ENCODE measurements around the gene CLSTN1. TPM values are rescaled to one million over a fixed set of nuclear protein-coding genes. Genes with fewer than 3 reads are reported as not detected.
"Not testable (repeated sequence)": the region's sequence is repeated elsewhere in the genome, so short reads cannot be mapped to it uniquely, and the experiment has no call there.

CLSTN1 gene
- total RNA-seq, 1 experiment from 2014 or later = 99.3 TPM

GRCh38 chr1:9753121-9753531 is 70.6 kb downstream of the CLSTN1 start:
- no TSS peak for BruUV-seq (replicated peaks)
- Mint-ChIP-seq H3K4me1 (ENCODE audit: low read depth, unreplicated experiment) (no peaks in the 10 kb centered on the region), H3K9me3 (ENCODE audit: low read depth, unreplicated experiment) (no peaks in the 10 kb centered on the region), H3K27ac (ENCODE audit: unreplicated experiment) (no peak overlapping the region), H3K36me3 (ENCODE audit: insufficient read depth, unreplicated experiment) (no peaks in the 10 kb centered on the region), H3K4me3 (ENCODE audit: low read depth, unreplicated experiment) (no peak overlapping the region), H3K27me3 (ENCODE audit: unreplicated experiment) (no peaks in the 10 kb centered on the region)
- intact Hi-C loops (cut with micrococcal nuclease; ENCODE audit: unreplicated experiment) = no loop called here
- no peak for TF ChIP-seq CTCF (IDR thresholded peaks at IDR 0.05; ENCODE audit: unreplicated experiment)
- CTCF ChIA-PET = no interaction called here
- no peak for DNase-seq

- no peaks in the 10 kb centered on the region for H3K36me3 Mint-ChIP-seq (ENCODE audit: insufficient read depth, unreplicated experiment)
- no peaks in the 10 kb centered on the region for H3K9me3 Mint-ChIP-seq (ENCODE audit: low read depth, unreplicated experiment)
- no peak overlapping the region for H3K27ac Mint-ChIP-seq (ENCODE audit: unreplicated experiment)
- no peak overlapping the region for H3K4me3 Mint-ChIP-seq (ENCODE audit: low read depth, unreplicated experiment)
- CTCF ChIA-PET = no interaction called here
- H3K4me1 Mint-ChIP-seq (ENCODE audit: low read depth, unreplicated experiment) = no peaks in the 10 kb centered on the region
- intact Hi-C loops (cut with micrococcal nuclease; ENCODE audit: unreplicated experiment) = no loop called here
- no peak for TF ChIP-seq CTCF (IDR thresholded peaks at IDR 0.05; ENCODE audit: unreplicated experiment)
- no peaks in the 10 kb centered on the region for H3K27me3 Mint-ChIP-seq (ENCODE audit: unreplicated experiment)
- no peak for DNase-seq
- BruUV-seq (replicated peaks) = no TSS peak
Measured at GRCh38 chr1:9751971-9752370, 71.8 kb downstream of the CLSTN1 start.

- BruUV-seq (replicated peaks) = no TSS peak
- intact Hi-C loops (cut with micrococcal nuclease; ENCODE audit: unreplicated experiment) = no loop called here
- no peak overlapping the region for H3K4me3 Mint-ChIP-seq (ENCODE audit: low read depth, unreplicated experiment)
- no peak for TF ChIP-seq CTCF (IDR thresholded peaks at IDR 0.05; ENCODE audit: unreplicated experiment)
- CTCF ChIA-PET = no interaction called here
- no peaks in the 10 kb centered on the region for H3K9me3 Mint-ChIP-seq (ENCODE audit: low read depth, unreplicated experiment)
- H3K36me3 Mint-ChIP-seq (ENCODE audit: insufficient read depth, unreplicated experiment) = no peaks in the 10 kb centered on the region
- no peaks in the 10 kb centered on the region for H3K4me1 Mint-ChIP-seq (ENCODE audit: low read depth, unreplicated experiment)
- no peak overlapping the region for H3K27ac Mint-ChIP-seq (ENCODE audit: unreplicated experiment)
- H3K27me3 Mint-ChIP-seq (ENCODE audit: unreplicated experiment) = no peaks in the 10 kb centered on the region
- no peak for DNase-seq
Measured at GRCh38 chr1:9749361-9749760, 74.4 kb downstream of the CLSTN1 start.

GRCh38 chr1:9748391-9748790 is 75.4 kb downstream of the CLSTN1 start:
- CTCF ChIA-PET; intact Hi-C loops (cut with micrococcal nuclease; ENCODE audit: unreplicated experiment); H3K4me3 Mint-ChIP-seq (ENCODE audit: low read depth, unreplicated experiment); H3K36me3 Mint-ChIP-seq (ENCODE audit: insufficient read depth, unreplicated experiment); H3K27ac Mint-ChIP-seq (ENCODE audit: unreplicated experiment); DNase-seq; BruUV-seq (replicated peaks); H3K4me1 Mint-ChIP-seq (ENCODE audit: low read depth, unreplicated experiment); H3K9me3 Mint-ChIP-seq (ENCODE audit: low read depth, unreplicated experiment); H3K27me3 Mint-ChIP-seq (ENCODE audit: unreplicated experiment): not testable (repeated sequence)

- Mint-ChIP-seq H3K36me3 (ENCODE audit: insufficient read depth, unreplicated experiment) (peaks cover 5% of the 10 kb centered on the region), H3K4me3 (ENCODE audit: low read depth, unreplicated experiment) (no peak overlapping the region), H3K4me1 (ENCODE audit: low read depth, unreplicated experiment) (no peaks in the 10 kb centered on the region), H3K27me3 (ENCODE audit: unreplicated experiment) (no peaks in the 10 kb centered on the region), H3K27ac (ENCODE audit: unreplicated experiment) (no peak overlapping the region), H3K9me3 (ENCODE audit: low read depth, unreplicated experiment) (no peaks in the 10 kb centered on the region)
- CTCF ChIA-PET = no interaction called here
- no peak for DNase-seq
- TF ChIP-seq CTCF (IDR thresholded peaks at IDR 0.05; ENCODE audit: unreplicated experiment) = no peak
- intact Hi-C loops (cut with micrococcal nuclease; ENCODE audit: unreplicated experiment) = no loop called here
- no TSS peak for BruUV-seq (replicated peaks)
Measured at GRCh38 chr1:9746651-9747050, 77.1 kb downstream of the CLSTN1 start.

All from Calu3 (cell line).